Iris pigment epithelial cell (primary cell): ENCODE results near the gene S100A9.

Experiments used
- DNase-seq: peaks from one replicate; pipeline ENCODE4 v3.0.0-alpha.2; 2011; ENCODE audit warnings: low read depth

The S100A9 gene

DNA sequence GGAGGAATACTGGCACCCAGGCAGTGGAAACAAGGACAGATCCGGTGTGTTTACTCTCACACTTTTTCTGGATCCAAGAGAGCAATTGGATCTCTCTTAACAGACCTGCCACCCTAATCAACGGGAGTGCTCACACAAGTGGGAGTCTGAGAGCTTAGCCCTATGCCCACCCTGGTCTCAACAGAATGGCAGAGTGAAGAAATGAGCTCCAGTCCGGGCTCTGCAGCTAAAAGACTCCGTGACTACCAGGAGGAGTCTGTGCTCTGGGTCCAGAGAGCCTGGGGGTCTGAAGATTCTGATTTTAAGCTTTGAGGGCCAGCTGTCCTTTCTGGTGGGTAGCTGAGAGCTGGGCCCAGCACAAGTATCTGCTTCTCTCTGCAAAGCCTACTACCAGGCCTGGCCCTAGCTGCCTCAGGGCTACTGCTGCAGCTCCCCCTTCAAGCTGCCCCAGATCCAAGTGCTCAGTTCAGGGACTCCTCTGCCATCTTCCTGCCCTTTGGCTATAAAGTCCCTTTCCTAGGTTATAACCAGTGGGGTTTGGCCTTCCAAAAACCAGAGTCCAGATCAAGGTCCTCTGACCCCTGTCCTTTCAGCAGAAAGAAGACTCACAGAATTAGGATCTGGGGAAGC, 3.9 kb downstream of the S100A9 start:
- DNase-seq: no peak

DNA sequence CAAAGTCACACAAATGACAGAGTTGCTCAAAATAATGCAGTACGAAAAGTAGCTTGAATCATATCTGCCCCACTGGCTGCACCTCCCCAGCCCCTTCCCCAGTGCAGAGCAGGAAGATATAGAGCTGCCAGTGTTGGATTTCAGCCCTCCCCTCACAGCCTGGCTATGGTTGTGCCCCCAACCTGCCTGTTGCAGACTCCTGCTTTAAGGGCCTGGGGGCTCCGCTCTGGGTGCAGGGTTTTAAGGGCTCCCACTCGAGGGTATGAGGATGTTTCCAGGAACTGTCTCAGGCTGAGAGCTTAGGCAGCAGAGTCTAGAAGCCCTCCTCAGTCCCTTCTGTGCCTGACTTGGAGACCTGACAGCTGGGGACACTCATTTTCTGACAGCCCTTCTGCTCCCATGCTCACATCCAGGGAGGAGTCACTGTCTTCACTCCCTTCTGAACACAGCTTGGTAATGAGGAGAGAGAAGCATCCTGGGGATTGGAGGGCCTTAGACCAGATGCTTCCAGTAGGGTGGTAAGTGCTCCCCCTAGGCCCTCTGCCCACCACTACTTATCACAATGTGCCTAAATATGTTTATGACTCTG, 4.6 kb downstream of the S100A9 start:
- no peak for DNase-seq

GRCh38 chr1:153363641-153364040, 6.0 kb downstream of the S100A9 start:
- no peak for DNase-seq

GRCh38 chr1:153364156-153364555, 6.5 kb downstream of the S100A9 start:
- DNase-seq: no peak

GRCh38 chr1:153364766-153365666, 7.4 kb downstream of the S100A9 start:
- no peak for DNase-seq

- no peak for DNase-seq
Measured at GRCh38 chr1:153365696-153366095, 8.0 kb downstream of the S100A9 start.

- no peak for DNase-seq
Measured at GRCh38 chr1:153366261-153366660, 8.6 kb downstream of the S100A9 start.

- no peak for DNase-seq
Measured at GRCh38 chr1:153367090-153367489, 9.4 kb downstream of the S100A9 start.

DNA sequence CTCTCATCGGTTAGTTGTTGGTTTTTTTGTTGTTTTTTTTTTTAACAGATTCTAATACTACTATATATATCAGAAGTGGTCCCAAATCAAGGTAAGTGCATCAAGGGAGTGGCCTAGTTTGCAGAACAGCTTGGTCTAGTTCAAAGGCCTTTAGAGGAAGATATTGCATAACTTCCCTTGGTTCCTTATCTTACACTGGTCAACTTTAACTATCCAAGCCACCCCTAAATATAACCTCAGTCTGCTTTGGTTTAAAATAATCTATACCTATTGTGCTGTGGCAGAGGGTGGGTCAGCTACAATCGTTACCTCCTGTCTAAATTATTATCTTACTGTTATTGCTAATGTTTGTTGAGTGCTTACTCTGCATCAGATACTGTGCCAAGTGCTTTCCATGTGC, 10.8 kb downstream of the S100A9 start:
- no peak for DNase-seq

GRCh38 chr1:153370146-153370545, 12.5 kb downstream of the S100A9 start:
- DNase-seq: no peak

DNA sequence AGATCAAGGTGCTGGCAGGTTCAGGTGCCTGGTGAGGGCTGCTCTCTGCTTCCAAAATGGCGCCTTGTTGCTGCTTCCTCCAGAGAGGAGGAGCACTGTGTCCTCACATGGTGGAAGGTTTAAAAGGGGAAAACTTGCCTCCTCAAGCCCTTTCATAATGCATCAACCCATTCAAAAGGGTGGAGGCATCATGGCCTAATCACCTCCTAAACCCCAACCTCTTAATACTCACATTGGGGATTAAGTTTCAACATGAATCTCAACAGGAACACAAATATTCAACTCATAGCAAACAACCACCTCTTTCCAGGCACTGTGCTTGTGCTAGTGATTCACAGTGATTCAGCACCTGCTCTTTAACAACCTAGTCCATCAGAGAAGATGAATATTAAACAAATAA, 13.6 kb downstream of the S100A9 start:
- DNase-seq: no peak

- DNase-seq: no peak
Measured at GRCh38 chr1:153372571-153372970, 14.9 kb downstream of the S100A9 start.

- DNase-seq: no peak
Measured at GRCh38 chr1:153374071-153374470, 16.4 kb downstream of the S100A9 start.

DNA sequence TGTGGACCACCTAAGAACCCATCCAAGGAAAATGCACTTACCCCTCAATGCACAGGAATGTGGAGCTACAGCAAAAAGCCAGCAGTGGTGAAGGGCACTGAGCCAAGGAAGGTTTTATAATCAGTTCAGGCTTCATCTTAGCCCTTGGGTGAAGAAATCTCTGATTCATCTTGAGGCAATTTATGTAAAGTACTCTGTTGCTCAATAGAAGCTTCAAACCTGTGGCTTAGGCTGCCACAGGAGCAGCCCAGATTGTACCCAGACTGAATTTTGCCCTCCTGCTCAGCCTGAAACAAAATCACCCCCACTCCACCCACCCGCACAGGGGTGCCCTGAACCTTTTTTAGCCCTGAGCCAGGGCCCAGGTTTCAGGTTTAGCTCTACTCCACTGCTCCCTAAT, 17.9 kb downstream of the S100A9 start, which contains the start of gene S100A12:
Gene S100A12 (minus strand): TSS at position 111 of the 400 bp plus-strand sequence. CDS start 1,029 bp downstream, outside the sequence.
- DNase-seq: peak; percentile 94

DNA sequence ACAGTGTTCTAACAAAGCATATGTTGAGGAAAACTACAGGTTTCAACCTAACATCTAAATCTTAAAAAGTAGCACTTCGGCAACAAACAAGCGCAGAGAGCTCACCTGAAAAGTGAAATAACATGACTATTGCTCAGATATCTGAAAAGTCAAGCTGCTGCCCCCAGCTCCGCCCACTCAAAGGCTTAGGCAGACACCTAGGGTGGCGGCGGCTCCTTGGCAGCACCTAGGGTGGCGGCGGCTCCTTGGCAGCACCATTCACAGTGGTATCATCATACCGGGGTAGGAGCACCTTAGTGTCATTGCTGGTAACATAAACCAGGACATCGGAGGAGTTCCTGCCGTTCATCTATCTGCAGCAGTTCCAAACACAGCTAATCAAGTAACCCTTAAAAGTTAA, 21.9 kb downstream of the S100A9 start:
- DNase-seq: no peak

GRCh38 chr1:153380711-153381110, 23.1 kb downstream of the S100A9 start:
- no peak for DNase-seq

- DNase-seq: no peak
Measured at GRCh38 chr1:153384958-153385580, 27.4 kb downstream of the S100A9 start.

- no peak for DNase-seq
Measured at GRCh38 chr1:153386500-153386901, 28.8 kb downstream of the S100A9 start.

- no peak for DNase-seq
Measured at GRCh38 chr1:153387001-153387400, 29.3 kb downstream of the S100A9 start.

DNA sequence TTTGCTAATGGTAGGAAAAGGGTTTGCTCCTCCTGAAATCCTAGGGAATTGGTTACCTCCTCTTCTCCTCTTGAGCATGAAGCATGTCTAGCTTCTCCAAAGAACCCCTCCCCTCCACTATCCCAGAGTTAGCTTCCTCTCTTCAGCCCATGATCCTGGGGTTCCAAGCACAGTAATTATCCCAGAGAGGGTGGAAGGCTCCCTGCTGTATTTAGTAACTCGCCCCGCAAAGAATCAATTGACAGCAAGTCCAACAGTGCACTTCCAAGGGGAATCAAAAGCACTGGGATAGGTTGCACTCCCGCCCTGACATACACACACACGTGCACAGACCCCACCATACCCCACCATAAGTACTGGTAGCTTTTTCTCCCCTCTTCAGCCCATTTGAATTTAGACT, 30.1 kb downstream of the S100A9 start:
- no peak for DNase-seq

DNA sequence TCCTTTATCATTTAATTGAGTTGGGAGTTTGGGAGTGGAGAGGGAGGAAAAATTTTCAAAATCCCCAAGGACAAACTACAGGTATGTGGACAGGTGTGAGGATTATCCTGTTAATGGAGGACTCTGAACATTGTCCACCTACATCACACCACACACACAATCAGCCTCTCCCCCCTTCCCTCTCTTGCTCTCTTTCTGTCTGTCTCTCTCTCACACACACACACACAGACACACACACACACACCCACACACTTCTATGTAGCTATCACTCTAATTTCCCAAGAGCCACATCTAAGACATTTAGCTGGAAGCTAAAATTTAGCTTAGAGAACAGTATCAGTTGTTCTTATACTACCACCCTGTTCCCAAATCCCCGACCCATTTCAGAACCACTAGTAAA, 31.7 kb downstream of the S100A9 start:
- no peak for DNase-seq
